ENCODE results near the gene DUOXA1. TPM values are rescaled to one million over a fixed set of nuclear protein-coding genes. Genes with fewer than 3 reads are reported as not detected.

Gene DUOXA1
- total and polyA plus RNA-seq, 2 of the 4 experiments (the other 2 are of a cell fraction), result 0.02 TPM; not detected in 1

DNA sequence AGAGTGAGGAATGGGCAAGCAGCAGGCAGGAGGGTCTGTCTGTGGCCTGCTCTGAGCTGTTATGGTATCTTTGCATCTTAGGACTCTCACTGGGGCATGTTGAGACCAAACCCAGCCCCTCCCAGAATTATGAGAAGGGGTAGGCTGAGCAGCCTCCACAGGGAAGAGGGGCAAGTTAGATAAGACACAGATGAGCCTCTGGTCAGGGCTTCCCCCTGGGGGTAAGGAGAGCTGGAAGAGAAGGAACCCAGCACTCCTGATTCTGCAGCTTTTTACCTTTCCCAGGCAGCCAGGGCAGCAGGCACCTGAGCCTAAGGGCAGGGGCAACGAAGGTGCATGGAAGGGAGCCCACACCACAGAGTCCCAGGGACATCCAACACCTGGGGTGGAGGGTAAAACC lies 19.4 kb upstream of the DUOXA1 start:
- intact Hi-C loops (cut with micrococcal nuclease), result no loop called here
- Histone ChIP-seq H2BK15ac (ENCODE audit: low read depth, low read length) (no peak overlapping the region), H3K4ac (ENCODE audit: low read depth, low read length) (no peak overlapping the region), H4K91ac (ENCODE audit: insufficient read depth, low read depth, low read length) (no peak overlapping the region), H4K5ac (ENCODE audit: low read depth, low read length) (no peak overlapping the region), H3K4me2 (ENCODE audit: low read depth, low read length) (no peak overlapping the region), H3K4me3 (ENCODE audit: insufficient read depth, low read depth, low read length) (no peak overlapping the region), H3K23ac (ENCODE audit: low read depth, low read length) (no peak overlapping the region), H4K20me1 (ENCODE audit: insufficient read depth, low read length) (no peaks in the 10 kb centered on the region), H2BK5ac (ENCODE audit: low read depth, low read length, poor library complexity, severe bottlenecking) (no peak overlapping the region), H3K18ac (ENCODE audit: low read depth, low read length) (no peak overlapping the region), H3K9ac (ENCODE audit: low read depth, low read length) (no peak overlapping the region), H3K4me1 (ENCODE audit: control insufficient read depth, insufficient read depth, low read length) (no peaks in the 10 kb centered on the region; the same call in 1 of the 2 replicates), H2AK9ac (replicated peaks; ENCODE audit: low read depth, low read length, poor library complexity) (no peak overlapping the region), H4K8ac (ENCODE audit: low read depth in 2 of 2, low read length in 2 of 2) (no peak overlapping the region), H3K27ac (ENCODE audit: insufficient read depth, low read length) (no peak overlapping the region), H3K27me3 (ENCODE audit: control insufficient read depth, insufficient read depth, low read length) (peaks cover 5% of the 10 kb centered on the region; the same call in 1 of the 2 replicates), H2BK120ac (ENCODE audit: low read depth, low read length) (no peak overlapping the region), H3K9me3 (ENCODE audit: control insufficient read depth, insufficient read depth, low read length) (no peaks in the 10 kb centered on the region), H2BK20ac (ENCODE audit: low read depth, low read length) (no peak overlapping the region), H3K56ac (ENCODE audit: extremely low read depth, insufficient read depth, low read length) (no peak overlapping the region), H3K36me3 (ENCODE audit: control insufficient read depth, insufficient read depth, low read length) (no peaks in the 10 kb centered on the region), H2AK5ac (ENCODE audit: low read depth, low read length) (no peak overlapping the region), H2AFZ (replicated peaks; ENCODE audit: low read length, poor library complexity) (no peak overlapping the region), H3K9me1 (ENCODE audit: insufficient read depth, low read length) (no peaks in the 10 kb centered on the region), H3K14ac (replicated peaks; ENCODE audit: low read depth, low read length) (no peak overlapping the region), H3K79me1 (ENCODE audit: low read depth in 1 of 2, low read length in 2 of 2) (no peaks in the 10 kb centered on the region)
- BruUV-seq (replicated peaks), result no TSS peak
- no CpG with 5 or more reads among the region's 1 CpG for WGBS, 2 experiments (ENCODE audit: extremely low coverage in 2 of 2, insufficient read length in 1 of 2)
- TF ChIP-seq POLR2A (IDR thresholded peaks at IDR 0.05; ENCODE audit: low read depth, low read length) (no peak), RAD21 (IDR thresholded peaks at IDR 0.05; ENCODE audit: low read length) (no peak), CHD1 (IDR thresholded peaks at IDR 0.05; ENCODE audit: low read depth, low read length) (no peak), NFE2L2 (IDR thresholded peaks at IDR 0.05; ENCODE audit: low read depth, low read length) (no peak), BHLHE40 (IDR thresholded peaks at IDR 0.05; ENCODE audit: low read depth, low read length) (no peak), SMC3 (IDR thresholded peaks at IDR 0.05; ENCODE audit: low read depth, low read length) (no peak), MAFK (IDR thresholded peaks at IDR 0.05; ENCODE audit: low read depth, low read length) (no peak)
- TF ChIP-seq, protein P1, sequence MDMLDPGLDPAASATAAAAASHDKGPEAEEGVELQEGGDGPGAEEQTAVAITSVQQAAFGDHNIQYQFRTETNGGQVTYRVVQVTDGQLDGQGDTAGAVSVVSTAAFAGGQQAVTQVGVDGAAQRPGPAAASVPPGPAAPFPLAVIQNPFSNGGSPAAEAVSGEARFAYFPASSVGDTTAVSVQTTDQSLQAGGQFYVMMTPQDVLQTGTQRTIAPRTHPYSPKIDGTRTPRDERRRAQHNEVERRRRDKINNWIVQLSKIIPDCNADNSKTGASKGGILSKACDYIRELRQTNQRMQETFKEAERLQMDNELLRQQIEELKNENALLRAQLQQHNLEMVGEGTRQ (IDR thresholded peaks at IDR 0.05; ENCODE audit: low read depth, low read length), result no peak
- TF ChIP-seq, protein P2, sequence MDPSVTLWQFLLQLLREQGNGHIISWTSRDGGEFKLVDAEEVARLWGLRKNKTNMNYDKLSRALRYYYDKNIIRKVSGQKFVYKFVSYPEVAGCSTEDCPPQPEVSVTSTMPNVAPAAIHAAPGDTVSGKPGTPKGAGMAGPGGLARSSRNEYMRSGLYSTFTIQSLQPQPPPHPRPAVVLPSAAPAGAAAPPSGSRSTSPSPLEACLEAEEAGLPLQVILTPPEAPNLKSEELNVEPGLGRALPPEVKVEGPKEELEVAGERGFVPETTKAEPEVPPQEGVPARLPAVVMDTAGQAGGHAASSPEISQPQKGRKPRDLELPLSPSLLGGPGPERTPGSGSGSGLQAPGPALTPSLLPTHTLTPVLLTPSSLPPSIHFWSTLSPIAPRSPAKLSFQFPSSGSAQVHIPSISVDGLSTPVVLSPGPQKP (IDR thresholded peaks at IDR 0.05; ENCODE audit: borderline replicate concordance, low read depth, low read length), result no peak
- DNase-seq (no peak), ATAC-seq (ENCODE audit: low read depth) (no peak)
- in situ Hi-C loops (cut with MboI; ENCODE audit: low sequenced_read_pairs), result no loop called here
- ChIA-PET CTCF (no interaction called here), POLR2A (ENCODE audit: unreplicated experiment) (no interaction called here)
- dilution Hi-C loops (cut with HindIII; ENCODE audit: low sequenced_read_pairs, unreplicated experiment), result no loop called here

All from IMR-90 (cell line).